ENCODE results near the gene ZNF682.
"Not testable (repeated sequence)": the region's sequence is repeated elsewhere in the genome, so short reads cannot be mapped to it uniquely, and the experiment has no call there.

ZNF682 gene

GRCh38 chr19:20066861-20067260 lies 27.6 kb upstream of the ZNF682 start:
- H3K4me1 ChIP-seq (ENCODE audit: control insufficient read depth, insufficient read depth, low read length, poor library complexity, severe bottlenecking) = no peaks in the 10 kb centered on the region
- WGBS, 2 experiments (ENCODE audit: insufficient coverage in 2 of 2) = 86 to 90% methylated on average over 3 of the region's 3 CpGs
- peaks cover 4% of the 10 kb centered on the region for H3K9me3 ChIP-seq (ENCODE audit: control insufficient read depth, low read length)
- no peak overlapping the region for H3K4me3 ChIP-seq (ENCODE audit: extremely low read depth, insufficient read depth, low read length, poor library complexity, severe bottlenecking)
- H3K27ac ChIP-seq (ENCODE audit: low read depth, low read length, severe bottlenecking) = no peak overlapping the region
- no peaks in the 10 kb centered on the region for H3K36me3 ChIP-seq (ENCODE audit: control insufficient read depth, insufficient read depth, low read length)

DNA sequence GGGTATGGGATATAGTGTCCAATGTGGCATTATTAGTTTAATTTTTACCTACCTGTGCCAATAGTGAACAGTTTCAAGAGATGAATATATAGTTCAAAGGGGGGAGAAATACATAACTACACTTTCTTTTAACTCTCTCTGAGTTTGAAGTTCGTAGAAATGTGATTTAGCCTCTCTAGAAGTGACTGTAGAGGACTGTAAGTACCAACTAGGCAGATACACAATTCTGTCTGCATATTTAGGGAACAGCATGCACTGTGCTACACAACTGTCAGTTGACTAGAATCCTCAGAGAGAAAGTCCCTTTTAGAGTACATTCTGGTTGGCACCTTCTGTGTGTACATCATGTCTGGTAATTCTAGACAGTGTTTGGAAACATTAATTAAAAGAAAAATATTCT lies 21.0 kb upstream of the ZNF682 start:
- H3K9me3 ChIP-seq (ENCODE audit: control insufficient read depth, low read length) = no peaks in the 10 kb centered on the region
- no CpG with 5 or more reads among the region's 1 CpG for WGBS, 2 experiments (ENCODE audit: insufficient coverage in 2 of 2)
- no peaks in the 10 kb centered on the region for H3K4me1 ChIP-seq (ENCODE audit: control insufficient read depth, insufficient read depth, low read length, poor library complexity, severe bottlenecking)
- no peak overlapping the region for H3K4me3 ChIP-seq (ENCODE audit: extremely low read depth, insufficient read depth, low read length, poor library complexity, severe bottlenecking)
- no peaks in the 10 kb centered on the region for H3K36me3 ChIP-seq (ENCODE audit: control insufficient read depth, insufficient read depth, low read length)
- H3K27ac ChIP-seq (ENCODE audit: low read depth, low read length, severe bottlenecking) = no peak overlapping the region

GRCh38 chr19:20058738-20059137 lies 19.4 kb upstream of the ZNF682 start:
- not testable (repeated sequence) for H3K9me3 ChIP-seq (ENCODE audit: control insufficient read depth, low read length); H3K27ac ChIP-seq (ENCODE audit: low read depth, low read length, severe bottlenecking); H3K4me3 ChIP-seq (ENCODE audit: extremely low read depth, insufficient read depth, low read length, poor library complexity, severe bottlenecking); H3K36me3 ChIP-seq (ENCODE audit: control insufficient read depth, insufficient read depth, low read length); H3K4me1 ChIP-seq (ENCODE audit: control insufficient read depth, insufficient read depth, low read length, poor library complexity, severe bottlenecking)

- Histone ChIP-seq H3K9me3 (ENCODE audit: control insufficient read depth, low read length) (peaks cover 3% of the 10 kb centered on the region), H3K27ac (ENCODE audit: low read depth, low read length, severe bottlenecking) (peak overlapping the region; percentile 87), H3K4me1 (ENCODE audit: control insufficient read depth, insufficient read depth, low read length, poor library complexity, severe bottlenecking) (no peaks in the 10 kb centered on the region), H3K36me3 (ENCODE audit: control insufficient read depth, insufficient read depth, low read length) (no peaks in the 10 kb centered on the region), H3K4me3 (ENCODE audit: extremely low read depth, insufficient read depth, low read length, poor library complexity, severe bottlenecking) (peak overlapping the region; percentile 66)
- 2% methylated on average over 36 to 40 of the region's 43 CpGs for WGBS, 2 experiments (ENCODE audit: insufficient coverage in 2 of 2)
Observed at GRCh38 chr19:20051841-20052768, 12.8 kb upstream of the ZNF682 start.

DNA sequence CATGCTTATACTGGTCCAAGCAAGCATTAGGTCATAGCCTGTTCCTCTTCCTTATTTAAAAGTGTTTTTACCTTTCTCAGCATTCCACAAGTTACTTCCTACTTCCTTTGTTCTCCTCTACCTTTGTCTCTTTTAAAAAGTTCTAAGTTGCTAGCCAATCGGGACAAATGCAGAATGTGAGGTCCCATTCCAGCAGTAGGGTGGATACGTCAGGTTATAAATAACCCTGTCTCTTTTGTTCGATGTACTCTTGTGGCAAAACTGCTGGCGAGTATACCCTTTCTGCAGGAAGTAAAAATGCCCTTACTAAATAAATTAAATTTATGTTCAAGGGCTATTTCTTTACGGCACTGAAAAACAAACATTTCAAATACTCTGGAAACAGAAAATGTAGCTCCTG lies 6.4 kb upstream of the ZNF682 start:
- not testable (repeated sequence) for H3K36me3 ChIP-seq (ENCODE audit: control insufficient read depth, insufficient read depth, low read length); H3K27ac ChIP-seq (ENCODE audit: low read depth, low read length, severe bottlenecking); H3K9me3 ChIP-seq (ENCODE audit: control insufficient read depth, low read length); H3K4me1 ChIP-seq (ENCODE audit: control insufficient read depth, insufficient read depth, low read length, poor library complexity, severe bottlenecking); H3K4me3 ChIP-seq (ENCODE audit: extremely low read depth, insufficient read depth, low read length, poor library complexity, severe bottlenecking)
- WGBS, 2 experiments (ENCODE audit: insufficient coverage in 2 of 2) = 70 to 83% methylated on average over 1 to 4 of the region's 5 CpGs

- H3K36me3 ChIP-seq (ENCODE audit: control insufficient read depth, insufficient read depth, low read length) = no peaks in the 10 kb centered on the region
- no peak overlapping the region for H3K4me3 ChIP-seq (ENCODE audit: extremely low read depth, insufficient read depth, low read length, poor library complexity, severe bottlenecking)
- peaks cover 10% of the 10 kb centered on the region for H3K9me3 ChIP-seq (ENCODE audit: control insufficient read depth, low read length)
- no peaks in the 10 kb centered on the region for H3K4me1 ChIP-seq (ENCODE audit: control insufficient read depth, insufficient read depth, low read length, poor library complexity, severe bottlenecking)
- no peak overlapping the region for H3K27ac ChIP-seq (ENCODE audit: low read depth, low read length, severe bottlenecking)
- 92 to 100% methylated on average over 1 to 2 of the region's 3 CpGs for WGBS, 2 experiments (ENCODE audit: insufficient coverage in 2 of 2)
Observed at GRCh38 chr19:20044663-20045062, 5.4 kb upstream of the ZNF682 start.

DNA sequence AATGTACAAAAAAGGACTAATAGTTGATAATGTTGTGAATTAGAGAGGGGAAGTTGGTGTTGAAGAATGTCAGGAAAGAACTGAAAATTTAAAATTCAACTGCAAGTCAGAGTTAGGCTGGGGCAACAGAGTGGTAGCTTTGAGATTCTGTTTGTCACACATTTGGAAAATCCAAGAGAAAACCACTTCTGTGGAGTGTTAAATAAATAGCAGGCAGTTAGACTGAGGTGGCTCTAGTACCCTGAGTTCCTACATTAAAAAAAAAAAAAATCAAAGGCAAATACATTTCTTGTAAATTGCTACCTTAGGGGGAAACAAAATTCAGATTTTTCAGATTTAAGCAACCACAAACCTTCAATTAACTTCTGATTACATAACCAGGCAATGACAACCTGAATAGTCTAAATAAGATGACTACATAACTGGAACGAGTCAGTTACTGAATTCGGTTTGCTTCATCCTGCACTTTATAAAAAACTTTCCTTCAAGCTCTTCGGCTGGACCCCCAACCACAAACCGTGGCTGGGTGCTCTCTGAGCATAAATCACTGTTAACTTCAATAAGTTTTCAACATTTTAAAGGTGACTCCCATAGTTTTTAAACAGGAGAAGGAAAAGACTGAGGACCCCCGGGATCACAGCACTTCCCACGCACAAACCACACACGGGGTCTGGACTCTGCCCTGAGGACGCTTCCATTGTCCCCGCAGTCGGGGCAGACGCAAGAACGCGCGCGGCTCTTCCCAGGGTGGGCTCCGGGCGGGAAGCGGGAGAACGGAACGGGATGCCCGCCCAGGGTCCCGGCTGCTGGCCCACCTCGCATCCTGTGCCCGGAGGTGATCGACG lies 725 bp downstream of the ZNF682 start:
- no peaks in the 10 kb centered on the region for H3K4me1 ChIP-seq (ENCODE audit: control insufficient read depth, insufficient read depth, low read length, poor library complexity, severe bottlenecking)
- peaks cover 26% of the 10 kb centered on the region for H3K36me3 ChIP-seq (ENCODE audit: control insufficient read depth, insufficient read depth, low read length)
- 1% methylated on average over 21 to 23 of the region's 26 CpGs for WGBS, 2 experiments (ENCODE audit: insufficient coverage in 2 of 2)
- peak overlapping the region; percentile 99 for H3K27ac ChIP-seq (ENCODE audit: low read depth, low read length, severe bottlenecking)
- peaks cover 12% of the 10 kb centered on the region for H3K9me3 ChIP-seq (ENCODE audit: control insufficient read depth, low read length)
- peak overlapping the region; percentile 71 for H3K4me3 ChIP-seq (ENCODE audit: extremely low read depth, insufficient read depth, low read length, poor library complexity, severe bottlenecking)

DNA sequence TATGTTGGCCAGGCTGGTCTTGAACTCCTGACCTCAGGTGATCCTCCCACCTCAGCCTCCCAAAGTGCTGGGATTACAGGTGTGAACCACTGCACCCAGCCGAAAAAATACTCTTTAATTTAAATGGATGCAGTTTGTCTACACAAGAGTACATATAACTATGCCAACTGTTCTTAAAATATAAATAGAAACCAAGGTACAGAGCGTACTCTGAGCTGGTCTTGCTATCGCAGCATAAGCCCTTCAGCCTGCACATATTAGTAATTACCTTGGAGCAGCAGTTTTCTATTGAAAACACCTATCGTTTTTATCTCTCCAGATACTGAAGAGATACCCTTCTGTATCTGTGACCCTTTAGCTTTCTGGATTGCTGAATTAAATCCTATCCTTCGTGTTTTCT lies 3.4 kb downstream of the ZNF682 start:
- Histone ChIP-seq H3K9me3 (ENCODE audit: control insufficient read depth, low read length) (peaks cover 10% of the 10 kb centered on the region), H3K4me1 (ENCODE audit: control insufficient read depth, insufficient read depth, low read length, poor library complexity, severe bottlenecking) (no peaks in the 10 kb centered on the region), H3K27ac (ENCODE audit: low read depth, low read length, severe bottlenecking) (no peak overlapping the region), H3K36me3 (ENCODE audit: control insufficient read depth, insufficient read depth, low read length) (peaks cover 47% of the 10 kb centered on the region), H3K4me3 (ENCODE audit: extremely low read depth, insufficient read depth, low read length, poor library complexity, severe bottlenecking) (no peak overlapping the region)
- 94 to 98% methylated on average over 4 of the region's 5 CpGs for WGBS, 2 experiments (ENCODE audit: insufficient coverage in 2 of 2)

GRCh38 chr19:20028611-20029010 lies 10.7 kb downstream of the ZNF682 start:
- Histone ChIP-seq H3K4me3 (ENCODE audit: extremely low read depth, insufficient read depth, low read length, poor library complexity, severe bottlenecking) (no peak overlapping the region), H3K4me1 (ENCODE audit: control insufficient read depth, insufficient read depth, low read length, poor library complexity, severe bottlenecking) (no peaks in the 10 kb centered on the region), H3K27ac (ENCODE audit: low read depth, low read length, severe bottlenecking) (no peak overlapping the region), H3K9me3 (ENCODE audit: control insufficient read depth, low read length) (no peaks in the 10 kb centered on the region), H3K36me3 (ENCODE audit: control insufficient read depth, insufficient read depth, low read length) (peaks cover 61% of the 10 kb centered on the region)
- WGBS, 2 experiments (ENCODE audit: insufficient coverage in 2 of 2) = 96 to 97% methylated on average over 5 to 6 of the region's 6 CpGs

DNA sequence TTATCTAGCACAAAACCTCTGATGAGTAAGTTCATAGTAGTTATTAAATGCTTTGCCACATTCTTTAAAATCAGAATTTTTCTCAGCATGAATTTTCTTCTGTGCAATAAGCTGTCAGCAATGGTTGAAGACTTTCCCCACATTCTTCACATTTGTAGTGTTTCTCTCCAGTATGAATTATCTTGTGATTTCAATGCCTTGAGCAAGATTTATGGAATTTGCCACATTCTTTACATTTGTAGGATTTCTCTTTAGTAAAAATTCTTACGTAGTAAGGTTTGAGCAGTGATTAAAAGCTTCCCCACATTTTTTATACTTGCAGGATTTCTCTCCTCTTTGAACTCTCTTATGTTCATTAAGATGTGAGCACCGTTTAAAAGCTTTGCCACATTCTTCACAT lies 33.6 kb downstream of the ZNF682 start:
- Histone ChIP-seq H3K27ac (ENCODE audit: low read depth, low read length, severe bottlenecking) (no peak overlapping the region), H3K4me3 (ENCODE audit: extremely low read depth, insufficient read depth, low read length, poor library complexity, severe bottlenecking) (no peak overlapping the region), H3K36me3 (ENCODE audit: control insufficient read depth, insufficient read depth, low read length) (peaks cover 62% of the 10 kb centered on the region), H3K9me3 (ENCODE audit: control insufficient read depth, low read length) (peaks cover 72% of the 10 kb centered on the region), H3K4me1 (ENCODE audit: control insufficient read depth, insufficient read depth, low read length, poor library complexity, severe bottlenecking) (no peaks in the 10 kb centered on the region)
- WGBS, 2 experiments (ENCODE audit: insufficient coverage in 2 of 2) = 100% methylated on average over 1 of the region's 2 CpGs; no CpG with 5 or more reads in 1 of the 2 experiments
